HuH-7 (cell line): ENCODE results near the gene RDH16.
"Not testable (repeated sequence)": the region's sequence is repeated elsewhere in the genome, so short reads cannot be mapped to it uniquely, and the experiment has no call there.

Experiments
- DNase-seq: peaks from one replicate; pipeline ENCODE4 v3.0.0; 2011; ENCODE audit warnings: low spot score

The RDH16 gene

DNA sequence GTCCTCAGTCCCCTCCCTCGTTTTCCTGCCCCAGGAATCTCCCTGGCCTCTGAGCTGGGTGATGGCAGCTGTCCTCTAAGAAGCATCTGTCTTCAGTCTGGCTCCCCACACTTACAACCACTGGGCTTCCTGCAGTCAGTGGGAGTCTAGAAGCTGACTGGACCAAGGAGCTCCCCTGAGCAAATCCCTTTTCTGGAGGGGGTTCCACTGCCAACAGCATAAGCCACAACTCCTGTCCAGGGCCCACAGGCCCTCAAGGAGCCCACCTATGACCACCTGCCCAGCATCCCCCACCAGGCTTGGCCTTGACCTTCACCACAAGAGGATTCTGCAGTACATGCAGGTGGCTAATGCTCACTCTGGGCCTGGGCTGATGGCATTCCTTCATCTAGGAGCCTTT lies 4.1 kb downstream of the RDH16 start:
- no peak for DNase-seq

DNA sequence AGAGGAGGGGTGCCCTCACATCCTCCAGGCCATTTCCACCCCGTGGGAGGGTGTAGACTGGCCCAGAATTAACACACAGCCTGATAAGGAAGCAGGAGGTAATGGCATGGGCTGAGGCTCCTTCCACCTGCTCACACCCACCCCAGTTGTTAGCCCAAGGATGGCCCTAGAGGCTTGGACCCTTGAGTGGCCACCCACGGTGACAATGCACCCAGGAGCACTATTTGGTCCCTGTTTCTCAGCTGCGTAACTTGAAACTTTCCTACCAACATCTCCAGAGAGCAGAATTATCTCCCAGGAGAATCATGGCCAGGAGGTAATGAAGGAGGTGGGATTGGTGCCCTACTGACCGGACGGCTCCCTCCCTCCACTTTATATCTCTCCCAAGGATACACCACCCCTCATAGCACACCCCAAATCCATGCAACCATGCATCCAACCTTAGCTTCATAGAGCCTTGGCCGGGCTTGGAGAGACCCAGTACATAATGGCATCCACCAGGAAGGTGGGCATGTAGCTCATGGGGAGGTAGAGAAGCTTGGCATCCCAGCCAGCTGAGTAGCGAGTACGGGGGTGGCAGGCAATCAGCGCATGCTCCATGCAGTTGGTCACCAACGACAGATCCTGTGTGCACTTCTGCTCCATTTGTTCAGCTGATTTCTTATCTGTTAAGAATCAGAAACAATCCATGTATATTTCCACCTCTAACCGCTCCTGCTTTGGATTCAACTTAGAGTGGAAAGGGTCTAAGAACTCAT lies 5.6 kb downstream of the RDH16 start:
- no peak for DNase-seq

DNA sequence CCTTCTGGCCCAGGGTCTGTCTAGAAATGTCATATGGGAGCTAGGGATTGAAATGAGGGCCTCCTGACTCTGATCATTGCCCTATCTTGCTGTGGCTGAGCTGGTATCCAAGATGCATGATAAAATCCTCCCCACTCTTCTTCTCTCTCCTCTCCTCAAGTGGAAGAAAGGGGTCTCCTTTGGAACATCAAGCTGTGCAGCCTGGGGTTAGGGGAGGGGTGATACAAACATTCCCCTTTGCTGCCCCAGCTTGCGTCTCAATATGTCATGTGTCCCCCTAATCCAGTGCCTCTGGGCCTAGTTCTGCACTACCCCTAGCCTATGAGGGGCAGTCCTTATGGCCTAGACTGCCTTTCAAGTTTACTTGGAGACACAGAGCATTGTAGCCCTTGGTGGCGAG lies 8.5 kb downstream of the RDH16 start:
- DNase-seq = no peak

DNA sequence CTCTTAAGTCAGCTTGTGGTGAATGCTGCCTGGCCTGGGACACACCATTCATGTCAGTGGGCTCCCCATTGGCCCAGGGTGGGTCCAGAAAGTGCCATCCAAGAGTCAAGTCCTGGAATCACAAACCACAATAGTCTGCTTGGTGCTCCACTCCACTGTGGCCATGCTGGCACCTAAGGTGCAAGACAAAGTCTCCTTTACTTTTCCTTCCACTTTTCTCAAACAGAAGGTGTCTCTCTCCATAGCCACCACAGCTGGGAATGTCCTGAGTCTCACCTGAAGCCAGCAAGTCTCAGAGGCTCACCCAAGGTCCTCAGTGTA lies 9.0 kb downstream of the RDH16 start:
- DNase-seq = no peak

DNA sequence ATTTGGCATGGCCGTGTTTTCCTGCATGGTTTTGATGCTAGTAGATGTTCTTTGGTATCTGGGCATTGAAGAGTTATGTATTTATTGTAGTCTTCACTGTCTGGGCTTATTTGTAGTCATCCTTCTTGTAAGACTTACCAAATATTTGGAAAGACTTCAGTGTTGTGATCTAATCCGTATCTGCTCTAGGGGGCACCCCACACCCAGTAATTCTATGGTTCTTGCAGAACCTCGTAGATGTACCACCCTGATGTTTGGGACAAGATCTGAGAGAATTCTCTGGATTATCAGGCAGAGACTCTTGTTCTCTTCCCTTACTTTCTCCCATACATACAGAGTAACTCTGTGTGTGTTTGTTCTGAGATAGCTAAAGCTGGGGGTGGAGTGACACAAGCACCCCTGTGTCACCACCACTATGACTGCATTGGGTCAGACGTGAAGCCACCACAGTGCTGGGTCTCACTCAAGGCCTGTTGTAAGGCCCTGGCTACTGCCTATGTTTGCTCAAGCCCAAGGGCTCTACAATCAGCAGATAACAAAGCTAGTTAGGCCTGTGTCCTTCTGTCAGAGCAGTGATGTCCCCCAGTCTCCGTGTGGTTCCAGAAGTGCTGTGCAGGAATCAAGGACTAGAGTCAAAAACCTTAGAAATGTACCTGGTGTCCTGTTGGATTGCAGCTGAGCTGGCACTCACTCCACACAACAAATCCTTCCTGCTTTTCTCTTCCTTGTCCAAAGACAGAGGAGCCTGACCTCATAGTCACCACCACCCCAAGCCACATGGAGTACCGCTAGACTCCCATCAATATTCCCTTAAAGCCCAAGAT lies 9.6 kb downstream of the RDH16 start:
- no peak for DNase-seq

DNA sequence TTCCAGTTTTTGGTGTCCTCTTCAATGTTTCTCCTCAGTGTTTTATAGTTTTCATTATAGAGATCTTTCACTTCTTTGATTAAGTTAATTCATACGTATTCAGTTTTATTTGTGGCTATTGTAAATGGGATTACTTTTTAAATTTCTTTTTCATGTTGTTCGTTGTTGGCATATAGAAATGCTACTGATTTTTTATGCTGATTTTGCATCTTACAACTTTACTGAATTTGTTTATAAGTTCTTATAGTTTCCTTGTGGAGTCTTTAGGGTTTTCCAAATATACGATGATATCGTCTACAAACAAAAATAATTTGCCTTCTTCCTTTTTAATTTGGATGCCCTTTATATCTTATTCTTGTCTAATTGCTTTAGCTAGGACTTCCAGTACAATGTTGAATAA lies 13.5 kb downstream of the RDH16 start:
- no peak for DNase-seq

DNA sequence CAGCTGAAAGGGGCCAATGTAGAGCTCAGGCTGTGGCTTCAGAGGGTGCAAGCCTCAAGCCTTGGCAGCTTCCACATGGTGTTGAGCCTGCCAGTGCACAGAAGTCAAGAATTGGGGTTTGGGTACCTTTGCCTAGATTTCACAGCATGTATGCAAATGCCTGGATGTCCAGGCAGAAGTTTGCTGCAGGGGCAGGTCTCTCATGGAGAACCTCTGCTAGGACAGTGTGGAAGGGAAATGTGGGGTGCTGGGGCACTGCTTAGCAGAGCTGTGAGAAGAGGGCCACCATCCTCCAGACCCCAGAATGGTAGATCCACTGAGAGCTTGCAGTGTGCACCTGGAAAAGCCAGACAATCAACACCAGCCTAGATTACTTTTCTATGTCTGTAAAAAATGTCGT lies 14.0 kb downstream of the RDH16 start:
- not testable (repeated sequence) for DNase-seq

DNA sequence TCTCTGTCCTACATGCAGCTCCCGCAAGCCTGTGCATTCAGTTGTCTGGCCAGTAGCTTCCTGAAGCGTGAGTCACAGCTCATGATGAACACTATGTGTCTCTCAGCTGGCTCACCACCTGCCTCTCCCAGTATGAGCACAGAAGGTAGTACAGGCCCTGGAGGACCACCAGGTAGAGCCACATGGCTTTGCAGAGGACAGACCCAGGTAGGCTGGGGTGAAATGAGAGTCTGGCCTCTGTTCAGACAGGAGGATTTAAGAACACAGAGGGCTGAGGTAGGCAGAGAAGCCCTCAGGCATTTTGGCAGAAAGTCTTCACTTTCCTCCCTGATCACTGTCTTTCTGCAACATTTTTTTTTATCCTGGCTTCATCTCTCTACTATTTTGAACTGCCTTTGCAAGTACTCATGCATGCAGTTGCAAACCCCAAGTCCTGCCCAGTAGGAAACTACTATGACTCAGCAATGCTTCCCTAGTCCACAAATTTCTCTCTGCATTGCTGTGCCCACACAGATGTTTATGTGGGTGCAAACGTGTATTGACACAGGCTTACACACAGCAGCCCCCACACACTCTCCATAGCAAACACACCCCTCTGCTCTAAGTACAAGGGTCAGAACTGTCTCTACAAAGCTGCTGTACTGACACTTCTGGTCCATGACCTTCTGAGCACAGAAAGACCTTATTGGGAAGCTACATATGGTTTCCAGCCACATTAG lies 15.9 kb downstream of the RDH16 start:
- DNase-seq = no peak

DNA sequence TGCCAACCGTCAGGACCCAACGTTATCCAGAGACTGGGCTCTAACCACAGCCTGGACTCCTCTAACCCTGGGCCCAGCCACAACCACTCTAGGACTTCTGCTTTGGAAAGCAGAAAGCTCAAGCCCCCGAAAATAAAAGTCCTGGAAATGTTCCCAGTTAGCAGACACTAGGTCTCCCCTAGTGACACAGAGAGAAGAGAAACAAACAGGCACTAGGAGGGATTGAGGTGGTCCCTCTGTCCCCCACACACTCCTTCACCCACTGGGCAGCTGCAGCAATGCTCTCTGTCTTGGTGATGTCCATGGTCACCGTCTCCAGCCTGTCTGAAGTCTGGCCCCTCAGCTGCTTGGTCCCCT lies 16.5 kb downstream of the RDH16 start:
- DNase-seq = not testable (repeated sequence)

DNA sequence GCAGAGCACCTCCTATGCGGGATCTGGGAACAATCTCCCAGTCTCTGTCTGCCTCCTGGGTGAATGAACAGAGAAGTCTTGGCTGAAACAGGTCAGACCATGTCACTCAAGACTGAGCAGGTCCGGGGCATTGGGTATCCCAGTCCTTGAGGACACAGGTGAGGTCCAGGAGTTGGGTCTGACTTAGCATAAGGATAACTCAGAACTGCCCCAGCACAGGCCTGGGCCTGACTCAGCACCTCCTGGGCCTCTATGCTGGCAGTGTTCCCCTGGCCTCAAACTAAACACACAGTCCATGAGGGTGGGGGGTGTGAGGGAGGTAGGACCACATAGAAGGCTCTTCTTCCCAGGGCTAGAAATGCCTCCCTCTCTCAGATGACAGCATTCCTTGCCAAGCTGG lies 21.7 kb downstream of the RDH16 start:
- DNase-seq = no peak

DNA sequence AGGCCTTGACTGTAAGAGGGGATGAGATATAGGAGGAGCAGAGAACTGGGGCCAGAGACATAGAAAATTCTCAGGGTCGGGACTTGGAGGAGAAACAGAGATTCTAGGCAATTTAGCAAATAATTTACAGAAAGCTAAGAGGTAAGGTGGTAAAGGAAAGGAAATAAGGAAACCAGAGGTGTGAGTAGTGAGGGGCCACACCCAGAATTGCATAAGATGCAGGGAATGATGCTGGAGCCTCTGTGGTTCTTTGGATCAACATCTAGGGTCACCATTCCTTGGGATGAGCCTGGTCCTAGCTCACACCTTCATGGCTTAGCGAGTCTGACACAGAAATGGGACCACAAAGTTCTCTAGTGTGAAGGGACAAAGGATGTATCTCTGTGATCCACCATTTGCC lies 22.3 kb downstream of the RDH16 start:
- no peak for DNase-seq

DNA sequence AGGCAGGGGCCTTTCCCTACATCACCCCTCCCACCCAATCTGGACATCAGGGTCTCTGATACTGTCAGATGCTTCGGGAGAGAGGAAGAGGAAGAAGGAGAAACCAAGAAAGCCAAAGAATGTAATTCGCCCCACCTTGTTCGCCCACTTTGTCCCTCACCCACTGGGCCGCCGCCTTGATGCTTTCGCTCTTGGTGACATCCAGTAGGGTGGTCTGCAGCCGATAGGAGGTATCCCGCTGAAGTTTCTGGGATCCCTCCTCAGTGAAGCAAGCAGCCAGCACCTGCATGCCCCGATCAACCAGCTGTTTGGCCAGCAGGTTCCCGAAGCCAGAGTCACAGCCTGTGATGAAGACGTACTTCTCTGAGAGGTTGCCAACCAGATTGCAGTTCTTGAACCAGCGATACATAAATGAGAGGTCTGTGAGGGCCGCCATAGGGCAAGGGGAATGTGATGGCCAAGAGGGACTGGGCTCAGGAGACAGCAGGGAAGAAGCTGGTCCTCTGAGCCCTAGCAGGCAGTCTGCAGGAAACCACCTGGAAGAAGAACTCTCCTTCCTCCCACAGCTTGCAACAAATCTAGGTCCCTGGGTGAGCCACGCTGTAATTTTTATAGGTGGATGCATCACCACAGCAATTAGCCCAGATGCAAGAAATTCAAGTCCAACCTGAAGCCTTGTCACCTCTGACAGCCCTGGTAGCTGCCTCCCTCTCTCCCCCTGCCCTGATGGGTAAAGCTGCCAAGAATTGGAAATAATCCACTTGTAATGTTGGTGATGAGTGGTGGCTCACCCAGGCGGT lies 23.4 kb downstream of the RDH16 start, which contains the start of gene SDR9C7:
Gene SDR9C7, minus strand, starts transcription at position 583 of the 800 bp plus-strand sequence. Its CDS starts 147 bp downstream, at position 436.
- no peak for DNase-seq

DNA sequence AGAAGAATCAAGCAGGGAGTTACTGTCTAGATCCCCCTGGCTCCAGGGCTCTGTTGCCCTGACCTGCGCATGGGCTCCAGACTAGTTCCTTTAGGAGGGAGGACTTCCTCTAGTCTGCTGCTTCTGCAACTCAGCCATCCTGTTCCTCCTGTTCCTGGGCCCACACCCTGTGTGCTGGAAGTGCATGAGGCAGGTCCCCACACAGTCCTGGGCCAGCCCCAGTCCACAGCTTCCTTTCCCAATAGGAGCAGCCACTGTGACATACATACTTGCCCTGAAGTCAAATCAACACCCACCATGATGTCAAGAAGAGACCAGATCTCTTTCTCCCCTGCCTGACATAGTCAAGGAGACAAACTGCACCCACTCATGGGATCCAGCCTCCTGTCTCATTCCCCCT lies 24.5 kb downstream of the RDH16 start:
- no peak for DNase-seq

DNA sequence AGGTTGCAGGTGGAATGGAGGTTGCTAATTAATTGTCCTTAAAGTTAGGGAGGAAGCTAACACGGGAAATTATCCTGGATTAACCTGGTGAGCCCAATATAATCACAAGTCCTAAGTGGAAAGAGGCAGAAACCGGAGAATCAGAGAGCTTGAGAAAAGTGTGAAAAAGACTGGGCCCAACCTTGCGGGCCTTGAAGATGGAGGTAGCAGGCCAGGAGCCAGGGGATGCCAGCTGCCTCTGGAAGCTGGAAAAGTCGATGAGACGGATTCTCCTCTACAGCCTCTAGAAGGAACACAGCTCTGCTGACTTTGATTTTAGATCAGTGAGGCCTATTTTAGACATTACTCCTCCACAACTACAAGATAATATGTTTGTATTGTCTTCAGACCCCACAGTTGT lies 25.3 kb downstream of the RDH16 start:
- no peak for DNase-seq

DNA sequence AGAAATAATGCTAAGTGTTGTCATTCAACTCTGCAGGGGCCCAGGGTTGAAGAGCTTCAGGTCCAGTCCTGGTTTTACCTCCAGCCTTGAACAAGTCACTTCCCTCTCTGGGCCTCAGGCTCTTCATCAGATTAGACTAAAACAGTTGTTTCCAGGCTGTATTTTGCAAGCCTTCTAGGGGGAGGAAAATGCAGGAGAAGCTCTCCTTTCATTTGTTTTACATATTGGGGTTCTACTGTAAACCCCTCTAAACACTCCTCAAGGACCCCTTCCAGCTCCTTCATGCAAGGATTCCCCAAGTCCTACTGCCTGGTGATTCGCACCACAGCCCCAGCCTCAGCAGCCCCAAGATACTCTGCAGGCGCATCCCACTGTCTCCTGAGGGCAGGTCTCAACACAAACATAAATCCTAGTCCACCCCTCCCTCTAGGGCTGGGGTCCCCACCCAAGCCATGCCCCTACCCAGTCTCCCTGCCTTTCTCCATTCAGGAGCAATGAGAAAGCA lies 25.9 kb downstream of the RDH16 start:
- no peak for DNase-seq

DNA sequence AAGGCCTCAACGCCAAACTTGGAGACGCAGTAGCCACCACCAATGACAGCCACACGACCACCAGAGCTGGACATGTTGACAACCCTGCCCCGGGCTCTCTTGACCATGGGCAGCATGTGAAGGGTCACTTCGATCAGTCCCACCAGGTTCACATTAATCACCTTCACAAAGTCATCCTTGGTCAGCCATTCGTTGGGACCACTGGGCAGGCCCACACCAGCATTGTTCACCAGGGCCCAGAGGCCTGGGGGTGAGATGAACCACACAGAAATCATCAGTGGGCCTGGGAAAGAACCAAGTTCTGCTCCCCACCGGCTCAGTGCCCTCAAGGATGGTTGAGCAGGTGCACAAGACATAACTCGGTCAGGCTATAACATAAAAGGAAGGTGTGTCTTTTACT lies 27.2 kb downstream of the RDH16 start:
- DNase-seq = no peak

DNA sequence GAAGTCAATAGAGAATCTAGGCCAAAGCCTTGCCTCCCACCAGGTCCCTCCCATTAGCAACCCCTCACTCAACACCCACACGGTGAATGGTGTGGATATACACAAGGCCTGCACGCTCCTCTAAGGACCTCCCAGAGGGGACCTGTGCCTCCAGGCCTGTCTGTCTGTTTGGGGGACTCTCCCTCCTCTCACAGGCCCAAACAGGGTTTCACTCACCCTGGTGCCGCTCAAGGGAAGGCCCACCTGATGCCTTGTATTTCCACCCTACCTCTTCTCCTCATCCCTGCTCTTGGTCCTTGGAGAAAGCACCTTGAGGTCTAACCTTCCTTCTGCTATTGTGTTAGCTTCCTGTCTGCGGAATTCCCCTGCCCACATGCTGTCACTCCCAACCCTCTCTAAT lies 27.6 kb downstream of the RDH16 start:
- no peak for DNase-seq

DNA sequence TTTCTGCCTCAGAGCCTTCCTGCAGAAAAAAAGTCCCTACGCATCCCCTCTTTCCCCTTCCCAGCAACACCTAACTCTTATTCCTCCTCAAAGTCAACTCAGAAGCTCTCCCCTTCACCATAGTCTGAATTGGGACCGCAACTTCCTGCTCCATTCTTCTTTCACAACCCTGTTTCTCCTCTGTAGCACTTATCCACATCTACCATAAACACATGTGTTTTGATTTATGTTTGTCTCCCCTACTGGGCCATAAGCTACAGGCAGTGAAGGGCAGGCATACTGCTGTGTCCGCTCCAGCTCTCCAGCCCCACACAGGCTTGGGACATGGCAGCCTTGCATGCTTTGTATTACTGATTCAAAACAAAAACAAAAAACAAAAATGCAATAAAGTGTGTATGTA lies 29.1 kb downstream of the RDH16 start:
- no peak for DNase-seq

DNA sequence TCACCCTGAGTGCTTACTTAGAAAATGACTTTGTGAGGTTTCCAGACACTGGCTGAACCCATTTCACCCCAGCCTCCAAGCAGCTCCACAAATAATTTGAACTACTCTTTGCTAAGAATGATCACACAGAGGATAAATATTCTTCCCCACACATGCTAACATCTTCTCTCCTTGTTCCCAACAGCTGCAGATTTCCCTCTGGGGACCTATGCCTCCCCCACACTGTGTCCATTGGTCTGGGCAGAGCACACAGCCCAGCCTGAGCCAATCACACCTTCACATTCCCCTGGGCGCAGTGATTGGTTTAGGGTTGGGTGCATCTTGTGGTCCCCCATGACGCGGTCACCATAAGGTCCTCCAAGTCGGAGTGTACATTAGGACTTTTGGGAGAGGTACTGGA lies 30.1 kb downstream of the RDH16 start:
- DNase-seq = no peak

DNA sequence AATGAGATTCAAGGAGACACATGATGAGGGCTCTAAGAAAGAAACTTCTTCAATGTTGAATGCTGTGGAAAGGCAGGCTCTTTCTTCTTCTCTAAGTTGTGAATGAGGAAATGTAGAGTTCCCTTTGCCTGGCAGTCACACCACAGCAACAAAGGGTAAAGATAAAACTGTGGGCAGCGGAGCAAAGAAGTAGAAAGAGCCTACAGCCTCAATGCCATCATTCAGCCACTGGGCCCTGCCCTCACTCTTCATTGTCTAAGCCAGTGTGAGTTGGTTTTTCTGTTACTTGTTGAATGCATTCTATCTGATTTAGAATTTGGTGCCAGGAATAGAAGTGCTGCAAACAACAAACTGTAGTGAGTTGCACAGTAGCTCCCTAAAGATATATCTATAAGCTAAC lies 35.4 kb downstream of the RDH16 start:
- DNase-seq = no peak

DNA sequence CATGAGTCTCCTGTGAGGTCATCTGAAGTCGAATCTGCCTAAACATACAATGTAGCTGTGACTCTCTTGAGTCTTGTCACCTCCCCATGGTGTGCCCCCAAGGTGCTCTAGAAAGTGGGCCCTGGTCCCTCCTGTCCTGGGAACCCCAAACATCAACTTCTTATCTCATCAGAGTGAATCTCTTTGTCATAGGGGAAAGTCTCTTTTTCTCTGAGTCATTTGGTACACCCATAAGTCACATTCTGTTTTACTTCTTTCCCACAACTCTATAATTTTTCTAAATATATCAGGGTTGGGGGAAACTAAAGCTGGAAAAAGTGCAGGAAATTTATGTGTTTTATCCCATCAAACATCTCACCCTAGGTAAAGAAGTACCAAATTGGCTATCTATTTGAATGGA lies 36.1 kb downstream of the RDH16 start:
- no peak for DNase-seq

DNA sequence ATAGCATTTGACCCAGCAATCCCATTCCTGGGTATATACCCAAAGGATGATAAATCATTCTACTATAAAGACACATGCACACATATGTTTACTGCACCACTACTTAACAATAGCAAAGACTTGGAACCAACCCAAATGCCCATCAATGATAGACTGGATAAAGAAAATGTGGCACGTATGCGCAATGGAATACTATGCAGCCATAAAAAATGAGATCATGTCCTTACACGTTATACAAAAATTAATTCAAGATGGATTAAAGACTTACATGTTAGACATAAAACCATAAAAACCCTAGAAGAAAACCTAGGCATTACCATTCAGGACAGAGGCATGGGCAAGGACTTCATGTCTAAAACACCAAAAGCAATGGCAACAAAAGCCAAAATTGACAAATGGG lies 39.3 kb downstream of the RDH16 start:
- DNase-seq = not testable (repeated sequence)
